ENCODE measurements around the gene IPO11.

Gene IPO11

GRCh38 chr5:62574599-62574998 is 162.0 kb downstream of the IPO11 start:
- no peak for DNase-seq

- no peak for DNase-seq
These were observed 162.5 kb downstream of the IPO11 start for GRCh38 chr5:62575066-62575465.

GRCh38 chr5:62575489-62575888 is 162.9 kb downstream of the IPO11 start:
- DNase-seq: no peak

GRCh38 chr5:62576570-62577170 is 164.1 kb downstream of the IPO11 start:
- DNase-seq: no peak

GRCh38 chr5:62577488-62577887 is 164.9 kb downstream of the IPO11 start:
- DNase-seq: no peak

- DNase-seq: peak; percentile 94 to 95
These were observed 166.0 kb downstream of the IPO11 start, which contains the start of gene LRRC70 for GRCh38 chr5:62578540-62578939. LRRC70 (plus strand) TSS chr5:62578819; CDS start chr5:62579439, 620 bp downstream.

GRCh38 chr5:62579761-62580160 is 167.2 kb downstream of the IPO11 start:
- DNase-seq: no peak

GRCh38 chr5:62581836-62582597 is 169.5 kb downstream of the IPO11 start:
- DNase-seq: no peak

- no peak for DNase-seq
These were observed 171.8 kb downstream of the IPO11 start for GRCh38 chr5:62584391-62584790.

- no peak for DNase-seq
These were observed 172.7 kb downstream of the IPO11 start for GRCh38 chr5:62585306-62585705.

- DNase-seq: no peak
These were observed 173.2 kb downstream of the IPO11 start for GRCh38 chr5:62585751-62586150.

- peak; percentile 32 to 44 for DNase-seq
These were observed 175.2 kb downstream of the IPO11 start for GRCh38 chr5:62587737-62588136.

GRCh38 chr5:62588668-62589067 is 176.1 kb downstream of the IPO11 start:
- no peak for DNase-seq

- no peak for DNase-seq
These were observed 176.9 kb downstream of the IPO11 start for GRCh38 chr5:62589504-62589903.

- DNase-seq: no peak
These were observed 177.8 kb downstream of the IPO11 start for GRCh38 chr5:62590387-62590786.

- no peak for DNase-seq
These were observed 180.0 kb downstream of the IPO11 start for GRCh38 chr5:62592558-62592957.

GRCh38 chr5:62593331-62593730 is 180.8 kb downstream of the IPO11 start:
- no peak for DNase-seq

- DNase-seq: no peak
These were observed 181.9 kb downstream of the IPO11 start for GRCh38 chr5:62594364-62594984.

- no peak for DNase-seq
These were observed 183.5 kb downstream of the IPO11 start for GRCh38 chr5:62596096-62596495.

- no peak for DNase-seq
These were observed 184.1 kb downstream of the IPO11 start for GRCh38 chr5:62596691-62597090.

GRCh38 chr5:62597314-62597713 is 184.8 kb downstream of the IPO11 start:
- DNase-seq: no peak

GRCh38 chr5:62600560-62601252 is 188.1 kb downstream of the IPO11 start:
- no peak for DNase-seq

GRCh38 chr5:62603934-62604333 is 191.4 kb downstream of the IPO11 start:
- no peak for DNase-seq

GRCh38 chr5:62605638-62606037 is 193.1 kb downstream of the IPO11 start:
- DNase-seq: no peak

Measured in AML-193 (cell line).